PC-9 (cell line): ENCODE results near the gene IP6K1. TPM values are rescaled to one million over a fixed set of nuclear protein-coding genes. Genes with fewer than 3 reads are reported as not detected.

Experiments
- BruUV-seq: library from RNA; stranded (reverse); fragments of 400-500 nt; replicated peaks from 2 replicates; lab custom pipeline; 2021; lab: Mats Ljungman, UMichigan
- CTCF ChIA-PET: fragments of 300-600 bp; sonication (Branson Sonifier 250); formaldehyde crosslinking; loops from one replicate; lab custom pipeline; 2022; ENCODE audit warnings: antibody characterized with exemption; lab: Charles Lee
- POLR2A ChIA-PET: fragments of 300-600 bp; sonication (Branson Sonifier 250); formaldehyde crosslinking; loops from one replicate; lab custom pipeline; 2022; ENCODE audit warnings: antibody characterized with exemption; ENCODE audit not compliant: unreplicated experiment; lab: Charles Lee
- DNase-seq, 2 experiments: peaks; one replicate each; pipeline versions ENCODE4 v3.0.0 to v3.0.0-alpha.2; 2015 to 2022; ENCODE audit warnings: mixed read lengths in 1 of 2
- H2AFZ ChIP-seq: fragments of 200-600 bp; sonication (generic); 2 replicates; pipeline ENCODE4 v1.8.1; 2017; ENCODE audit warnings: antibody characterized with exemption
- H3F3A ChIP-seq: fragments of 200-600 bp; sonication (generic); 2 replicates; pipeline ENCODE4 v1.8.1; 2017; ENCODE audit warnings: antibody characterized with exemption, mild to moderate bottlenecking, low read depth; ENCODE audit not compliant: insufficient read depth
- H3K27ac ChIP-seq: fragments of 200-600 bp; sonication (generic); 2 replicates; pipeline ENCODE4 v1.6.1; 2016; ENCODE audit warnings: mixed run types
- H3K27me3 ChIP-seq: fragments of 200-600 bp; sonication (generic); 2 replicates; pipeline ENCODE4 v1.6.1; 2016; ENCODE audit warnings: low read depth, mixed run types; ENCODE audit not compliant: insufficient read depth
- H3K36me3 ChIP-seq: fragments of 200-600 bp; sonication (generic); 2 replicates; pipeline ENCODE4 v1.6.1; 2016; ENCODE audit warnings: low read depth, mixed run types
- H3K4me1 ChIP-seq: fragments of 200-600 bp; sonication (generic); replicated peaks from 2 replicates; pipeline ENCODE4 v1.6.1; 2016; ENCODE audit warnings: mixed run types; ENCODE audit not compliant: insufficient read depth
- H3K4me2 ChIP-seq: fragments of 200-600 bp; sonication (generic); 2 replicates; pipeline ENCODE4 v1.6.1; 2017; ENCODE audit warnings: mixed run types
- H3K4me3 ChIP-seq: fragments of 200-600 bp; sonication (generic); 2 replicates; pipeline ENCODE4 v1.6.1; 2016; ENCODE audit warnings: mixed run types
- H3K79me2 ChIP-seq: fragments of 200-600 bp; sonication (generic); 2 replicates; pipeline ENCODE4 v1.6.1; 2017; ENCODE audit warnings: low read depth, mixed run types
- H3K9me2 ChIP-seq: fragments of 200-600 bp; sonication (generic); 2 replicates; pipeline ENCODE4 v1.8.1; 2017; ENCODE audit warnings: mild to moderate bottlenecking; ENCODE audit not compliant: insufficient read depth
- H3K9me3 ChIP-seq: fragments of 200-600 bp; sonication (generic); 2 replicates; pipeline ENCODE4 v1.8.1; 2016; ENCODE audit warnings: low read depth; ENCODE audit not compliant: insufficient read depth
- H4K20me1 ChIP-seq: fragments of 200-600 bp; sonication (generic); 2 replicates; pipeline ENCODE4 v1.8.1; 2017; ENCODE audit not compliant: insufficient read depth
- CTCF ChIP-seq: fragments of 200-600 bp; sonication (generic); conservative IDR thresholded peaks from 2 replicates; pipeline ENCODE4 v1.6.1; 2017; ENCODE audit warnings: mixed run types, antibody characterized with exemption, mild to moderate bottlenecking, moderate library complexity
- EZH2 ChIP-seq: fragments of 200-600 bp; sonication (generic); IDR thresholded peaks from 2 replicates; pipeline ENCODE4 v1.8.0; 2017; ENCODE audit warnings: antibody characterized with exemption, low read depth
- intact Hi-C: fragments of 100-400 bp; cut with micrococcal nuclease; formaldehyde crosslinking; loops from one replicate; pipeline ENCODE4 v1.10.0; 2022; ENCODE audit not compliant: unreplicated experiment
- total RNA-seq: library from RNA; stranded (reverse); gene quantifications from 2 replicates; pipeline ENCODE4 v1.2.3, GENCODE V29; 2021

Gene IP6K1
- total RNA-seq, 1 experiment from 2014 or later = 32.9 TPM

GRCh38 chr3:49712166-49712565 is 74.2 kb downstream of the IP6K1 start:
- H3K4me1 ChIP-seq = no peaks in the 10 kb centered on the region
- no peaks in the 10 kb centered on the region for H3K27me3 ChIP-seq
- H4K20me1 ChIP-seq = no peaks in the 10 kb centered on the region
- peaks cover 8% of the 10 kb centered on the region; the same call in 1 of the 2 replicates for H3F3A ChIP-seq
- ChIA-PET POLR2A (no interaction called here), CTCF (interaction anchor here (0.6 kb wide), 1 partner anchor 90 kb away, joined by 4 read pairs; no protein-coding TSS in a partner anchor)
- no peaks in the 10 kb centered on the region for H3K9me3 ChIP-seq
- H3K36me3 ChIP-seq = no peaks in the 10 kb centered on the region
- no peaks in the 10 kb centered on the region for H3K9me2 ChIP-seq
- no peak overlapping the region for H3K4me2 ChIP-seq
- no peak overlapping the region for H3K27ac ChIP-seq
- no peak overlapping the region for H2AFZ ChIP-seq
- no peak overlapping the region for H3K4me3 ChIP-seq
- BruUV-seq = no TSS peak
- DNase-seq = no peak
- intact Hi-C loops = loop anchor here (10.0 kb wide), 1 partner anchor 393 kb away; no protein-coding TSS in a partner anchor
- no peak for TF ChIP-seq EZH2
- no peak for TF ChIP-seq CTCF
- no peaks in the 10 kb centered on the region for H3K79me2 ChIP-seq

GRCh38 chr3:49711489-49711888 is 74.9 kb downstream of the IP6K1 start:
- ChIA-PET CTCF (no interaction called here), POLR2A (no interaction called here)
- no peak for TF ChIP-seq EZH2
- no peak for TF ChIP-seq CTCF
- no TSS peak for BruUV-seq
- H3F3A ChIP-seq = peaks cover 8% of the 10 kb centered on the region; the same call in 1 of the 2 replicates
- H3K27me3 ChIP-seq = no peaks in the 10 kb centered on the region
- intact Hi-C loops = loop anchor here (10.0 kb wide), 1 partner anchor 393 kb away; no protein-coding TSS in a partner anchor
- H3K4me2 ChIP-seq = no peak overlapping the region
- H3K4me1 ChIP-seq = no peaks in the 10 kb centered on the region
- no peak overlapping the region for H3K4me3 ChIP-seq
- no peak overlapping the region for H3K27ac ChIP-seq
- no peaks in the 10 kb centered on the region for H3K9me2 ChIP-seq
- H3K9me3 ChIP-seq = no peaks in the 10 kb centered on the region
- no peaks in the 10 kb centered on the region for H3K36me3 ChIP-seq
- no peak for DNase-seq
- H4K20me1 ChIP-seq = no peaks in the 10 kb centered on the region
- H3K79me2 ChIP-seq = no peaks in the 10 kb centered on the region
- H2AFZ ChIP-seq = no peak overlapping the region

GRCh38 chr3:49709852-49710251 is 76.5 kb downstream of the IP6K1 start:
- CTCF ChIA-PET = no interaction called here
- Histone ChIP-seq H3K27me3 (no peaks in the 10 kb centered on the region), H2AFZ (no peak overlapping the region), H3K79me2 (no peaks in the 10 kb centered on the region), H3K9me3 (no peaks in the 10 kb centered on the region), H3F3A (peaks cover 8% of the 10 kb centered on the region; the same call in 1 of the 2 replicates), H3K4me1 (no peaks in the 10 kb centered on the region), H3K36me3 (no peaks in the 10 kb centered on the region), H3K27ac (no peak overlapping the region), H3K9me2 (no peaks in the 10 kb centered on the region), H4K20me1 (no peaks in the 10 kb centered on the region), H3K4me2 (no peak overlapping the region), H3K4me3 (no peak overlapping the region)
- intact Hi-C loops = loop anchor here (10.0 kb wide), 2 partner anchors 395 to 475 kb away; no protein-coding TSS in a partner anchor
- POLR2A ChIA-PET = no interaction called here
- DNase-seq = no peak
- no TSS peak for BruUV-seq
- TF ChIP-seq EZH2 = no peak
- no peak for TF ChIP-seq CTCF
